Activated CD8-positive, alpha-beta T cell treated with anti-CD3 and anti-CD28 coated beads for 36 hours (primary cell): ENCODE results near the gene MATK. TPM values are rescaled to one million over a fixed set of nuclear protein-coding genes. Genes with fewer than 3 reads are reported as not detected.

Experiments used
- ATAC-seq: fragments of 200-7000 bp; cut with Tn5 transposase; one replicate; pipeline ENCODE4 v1.10.0; 2021; ENCODE audit warnings: mild to moderate bottlenecking, moderate library complexity
- CTCF ChIA-PET: fragments of 350-600 bp; sonication (Branson Sonifier 250); formaldehyde crosslinking; loops from one replicate; lab custom pipeline; 2021; ENCODE audit warnings: antibody characterized with exemption; lab: Charles Lee
- POLR2A ChIA-PET: fragments of 350-600 bp; sonication (Branson Sonifier 250); formaldehyde crosslinking; loops from one replicate; lab custom pipeline; 2021; ENCODE audit warnings: antibody characterized with exemption; lab: Charles Lee
- DNase-seq: peaks from one replicate; pipeline ENCODE4 v3.0.0-alpha.2; 2020
- H3K27ac Mint-ChIP-seq: one replicate; pipeline ENCODE4 v1.8.0; 2021; ENCODE audit warnings: mild to moderate bottlenecking, mixed read lengths
- H3K27me3 Mint-ChIP-seq: one replicate; pipeline ENCODE4 v1.8.0; 2021; ENCODE audit warnings: mixed read lengths
- H3K36me3 Mint-ChIP-seq: one replicate; pipeline ENCODE4 v1.8.0; 2021; ENCODE audit warnings: low read depth, mixed read lengths
- H3K4me1 Mint-ChIP-seq: one replicate; pipeline ENCODE4 v1.8.0; 2021; ENCODE audit warnings: low read depth, mixed read lengths
- H3K4me3 Mint-ChIP-seq: one replicate; pipeline ENCODE4 v1.8.0; 2021; ENCODE audit warnings: mild to moderate bottlenecking, moderate library complexity, mixed read lengths
- H3K9me3 Mint-ChIP-seq: one replicate; pipeline ENCODE4 v1.8.0; 2021; ENCODE audit warnings: mixed read lengths
- CTCF ChIP-seq: fragments of 200-600 bp; IDR thresholded peaks from one replicate; pipeline ENCODE4 v1.8.0; 2022; ENCODE audit warnings: antibody characterized with exemption, mild to moderate bottlenecking
- intact Hi-C: fragments of 100-400 bp; cut with micrococcal nuclease; formaldehyde crosslinking; loops from one replicate; pipeline ENCODE4 v1.10.0; 2022
- total RNA-seq, 2 experiments: library from RNA; stranded (reverse); gene quantifications; one replicate each; pipeline ENCODE4 v1.2.3, GENCODE V29; 2021

MATK gene
- total RNA-seq, result 10 to 100 TPM; 37.6 to 39.6 TPM

GRCh38 chr19:3785938-3786824 lies at the start of gene MATK:
Gene MATK (minus strand): TSS chr19:3786381. CDS start chr19:3785135, 1,246 bp downstream.
- Mint-ChIP-seq H3K27ac (peak within 1 kb of the TSS; percentile 80), H3K9me3 (peaks cover 13% of the 10 kb centered on the region), H3K27me3 (no peaks in the 10 kb centered on the region), H3K36me3 (peaks cover 28% of the 10 kb centered on the region), H3K4me3 (peak within 1 kb of the TSS; percentile 84), H3K4me1 (peaks cover 13% of the 10 kb centered on the region)
- intact Hi-C loops, result no loop called here
- CTCF ChIA-PET, result interaction anchor here (1.3 to 3.4 kb wide), 3 partner anchors 11 to 36 kb away, joined by 5 to 12 read pairs (median 11); no protein-coding TSS in a partner anchor
- TF ChIP-seq CTCF, result no peak
- ATAC-seq, result peak; percentile 57
- POLR2A ChIA-PET, result interaction anchor here (0.7 to 1.6 kb wide), 3 partner anchors 10 to 26 kb away, joined by 3 to 9 read pairs (median 3); no protein-coding TSS in a partner anchor
- DNase-seq, result peak; percentile 64

- ATAC-seq, result no peak
- peaks cover 14% of the 10 kb centered on the region for H3K9me3 Mint-ChIP-seq
- CTCF ChIA-PET, result interaction anchor here (0.8 to 1.4 kb wide), 3 partner anchors 13 to 116 kb away, joined by 3 to 4 read pairs (median 3); no protein-coding TSS in a partner anchor
These were observed 48.9 kb upstream of the MATK start for GRCh38 chr19:3835055-3835435.

GRCh38 chr19:3834349-3835054 lies 48.3 kb upstream of the MATK start:
- intact Hi-C loops, result no loop called here

More at GRCh38 chr19:3835055-3835435, 48.9 kb upstream of the MATK start:
- Mint-ChIP-seq H3K27me3 (peaks cover 1% of the 10 kb centered on the region), H3K36me3 (no peaks in the 10 kb centered on the region), H3K27ac (no peak overlapping the region), H3K4me1 (peaks cover 9% of the 10 kb centered on the region), H3K4me3 (no peak overlapping the region)
- POLR2A ChIA-PET, result no interaction called here
- no peak for TF ChIP-seq CTCF
- intact Hi-C loops, result no loop called here
- DNase-seq, result no peak

GRCh38 chr19:3833578-3834348 lies 47.6 kb upstream of the MATK start:
- Mint-ChIP-seq H3K4me1 (peaks cover 9% of the 10 kb centered on the region), H3K27ac (no peak overlapping the region), H3K9me3 (peaks cover 14% of the 10 kb centered on the region), H3K27me3 (peaks cover 1% of the 10 kb centered on the region), H3K36me3 (no peaks in the 10 kb centered on the region), H3K4me3 (no peak overlapping the region)
- CTCF ChIA-PET, result no interaction called here
- DNase-seq (no peak), ATAC-seq (no peak)
- TF ChIP-seq CTCF, result no peak
- POLR2A ChIA-PET, result interaction anchor here (1.4 kb wide), 1 partner anchor 16 kb away, joined by 5 read pairs; no protein-coding TSS in a partner anchor
- intact Hi-C loops, result no loop called here

More at GRCh38 chr19:3834349-3835054, 48.3 kb upstream of the MATK start:
- no peak overlapping the region for H3K27ac Mint-ChIP-seq
- DNase-seq (no peak), ATAC-seq (no peak)
- peaks cover 9% of the 10 kb centered on the region for H3K4me1 Mint-ChIP-seq
- TF ChIP-seq CTCF, result no peak
- no peaks in the 10 kb centered on the region for H3K36me3 Mint-ChIP-seq
- POLR2A ChIA-PET, result interaction anchor here (1.4 kb wide), 1 partner anchor 15 kb away, joined by 5 read pairs; no protein-coding TSS in a partner anchor
- CTCF ChIA-PET, result interaction anchor here (0.8 to 1.4 kb wide), 3 partner anchors 13 to 116 kb away, joined by 3 to 4 read pairs (median 3); no protein-coding TSS in a partner anchor
- H3K9me3 Mint-ChIP-seq, result peaks cover 14% of the 10 kb centered on the region
- peaks cover 1% of the 10 kb centered on the region for H3K27me3 Mint-ChIP-seq
- no peak overlapping the region for H3K4me3 Mint-ChIP-seq
